ENCODE results near the gene RERG. TPM values are rescaled to one million over a fixed set of nuclear protein-coding genes. Genes with fewer than 3 reads are reported as not detected.

Gene RERG
- total RNA-seq, 2 donors from 2014 or later = 0.42 to 1.4 TPM

- Mint-ChIP-seq H3K4me3 (no peak overlapping the region), H3K36me3 (ENCODE audit: low read depth) (no peaks in the 10 kb centered on the region), H3K4me1 (peaks cover 16% of the 10 kb centered on the region), H3K27me3 (ENCODE audit: insufficient read depth) (peaks cover 26% of the 10 kb centered on the region), H3K27ac (no peak overlapping the region), H3K9me3 (peaks cover 1% of the 10 kb centered on the region)
- TF ChIP-seq, protein P1, sequence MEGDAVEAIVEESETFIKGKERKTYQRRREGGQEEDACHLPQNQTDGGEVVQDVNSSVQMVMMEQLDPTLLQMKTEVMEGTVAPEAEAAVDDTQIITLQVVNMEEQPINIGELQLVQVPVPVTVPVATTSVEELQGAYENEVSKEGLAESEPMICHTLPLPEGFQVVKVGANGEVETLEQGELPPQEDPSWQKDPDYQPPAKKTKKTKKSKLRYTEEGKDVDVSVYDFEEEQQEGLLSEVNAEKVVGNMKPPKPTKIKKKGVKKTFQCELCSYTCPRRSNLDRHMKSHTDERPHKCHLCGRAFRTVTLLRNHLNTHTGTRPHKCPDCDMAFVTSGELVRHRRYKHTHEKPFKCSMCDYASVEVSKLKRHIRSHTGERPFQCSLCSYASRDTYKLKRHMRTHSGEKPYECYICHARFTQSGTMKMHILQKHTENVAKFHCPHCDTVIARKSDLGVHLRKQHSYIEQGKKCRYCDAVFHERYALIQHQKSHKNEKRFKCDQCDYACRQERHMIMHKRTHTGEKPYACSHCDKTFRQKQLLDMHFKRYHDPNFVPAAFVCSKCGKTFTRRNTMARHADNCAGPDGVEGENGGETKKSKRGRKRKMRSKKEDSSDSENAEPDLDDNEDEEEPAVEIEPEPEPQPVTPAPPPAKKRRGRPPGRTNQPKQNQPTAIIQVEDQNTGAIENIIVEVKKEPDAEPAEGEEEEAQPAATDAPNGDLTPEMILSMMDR (conservative IDR thresholded peaks at IDR 0.05) = no peak
- Histone ChIP-seq H3K4me3 (ENCODE audit: low read length) (no peak overlapping the region), H3K9me3 (ENCODE audit: control insufficient read depth, low read length) (no peaks in the 10 kb centered on the region), H3K4me1 (ENCODE audit: control insufficient read depth, insufficient read depth, low read length) (no peaks in the 10 kb centered on the region), H3K9ac (ENCODE audit: extremely low read depth, low read length, poor library complexity, severe bottlenecking) (no peak overlapping the region), H3K36me3 (ENCODE audit: control insufficient read depth, insufficient read depth, low read length) (no peaks in the 10 kb centered on the region), H3K27ac (ENCODE audit: low read depth, low read length) (no peak overlapping the region), H3K27me3 (ENCODE audit: control insufficient read depth, insufficient read depth, low read length, poor library complexity, severe bottlenecking) (peaks cover 14% of the 10 kb centered on the region)
- no peak for DNase-seq
- WGBS, 2 experiments (ENCODE audit: insufficient coverage in 1 of 2, insufficient read length in 1 of 2) = 86 to 94% methylated on average over 2 to 3 of the region's 3 CpGs
Measured at GRCh38 chr12:15222219-15222618, 1.0 kb upstream of the RERG start.

DNA sequence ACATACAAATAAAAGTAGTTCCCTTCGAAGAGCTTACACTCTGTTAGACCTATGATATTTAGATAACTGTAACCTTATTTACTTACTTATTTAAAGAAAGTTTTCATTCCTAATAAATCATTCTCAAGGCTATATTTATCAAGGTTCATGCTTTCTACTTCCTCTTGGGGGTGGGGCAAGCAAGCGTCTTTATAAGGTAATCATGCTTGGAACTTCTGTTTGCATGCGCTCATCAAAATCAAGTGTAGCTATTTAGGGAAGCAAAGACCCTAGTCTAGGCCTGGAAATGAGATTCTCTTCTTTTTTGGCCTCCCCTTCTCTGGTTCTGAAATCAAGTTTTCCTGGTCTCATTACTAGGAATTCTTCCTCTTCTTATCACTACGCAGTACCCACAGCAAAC lies 766 bp downstream of the RERG start:
- peaks cover 14% of the 10 kb centered on the region for H3K27me3 ChIP-seq (ENCODE audit: control insufficient read depth, insufficient read depth, low read length, poor library complexity, severe bottlenecking)
- Mint-ChIP-seq H3K27me3 (ENCODE audit: insufficient read depth) (peaks cover 26% of the 10 kb centered on the region), H3K4me1 (peaks cover 22% of the 10 kb centered on the region), H3K9me3 (no peaks in the 10 kb centered on the region), H3K27ac (peak overlapping the region; percentile 46), H3K4me3 (peak overlapping the region; percentile 60), H3K36me3 (ENCODE audit: low read depth) (no peaks in the 10 kb centered on the region)
- no peak for DNase-seq
- TF ChIP-seq, protein P1 (conservative IDR thresholded peaks at IDR 0.05) = no peak
- 83% methylated on average over 2 to 4 of the region's 4 CpGs for WGBS, 2 experiments (ENCODE audit: insufficient coverage in 1 of 2, insufficient read length in 1 of 2)
- H3K4me3 ChIP-seq (ENCODE audit: low read length) = peak overlapping the region; percentile 77
- no peaks in the 10 kb centered on the region for H3K9me3 ChIP-seq (ENCODE audit: control insufficient read depth, low read length)
- peaks cover 6% of the 10 kb centered on the region for H3K4me1 ChIP-seq (ENCODE audit: control insufficient read depth, insufficient read depth, low read length)
- no peak overlapping the region for H3K9ac ChIP-seq (ENCODE audit: extremely low read depth, low read length, poor library complexity, severe bottlenecking)
- no peak overlapping the region for H3K27ac ChIP-seq (ENCODE audit: low read depth, low read length)
- no peaks in the 10 kb centered on the region for H3K36me3 ChIP-seq (ENCODE audit: control insufficient read depth, insufficient read depth, low read length)

DNA sequence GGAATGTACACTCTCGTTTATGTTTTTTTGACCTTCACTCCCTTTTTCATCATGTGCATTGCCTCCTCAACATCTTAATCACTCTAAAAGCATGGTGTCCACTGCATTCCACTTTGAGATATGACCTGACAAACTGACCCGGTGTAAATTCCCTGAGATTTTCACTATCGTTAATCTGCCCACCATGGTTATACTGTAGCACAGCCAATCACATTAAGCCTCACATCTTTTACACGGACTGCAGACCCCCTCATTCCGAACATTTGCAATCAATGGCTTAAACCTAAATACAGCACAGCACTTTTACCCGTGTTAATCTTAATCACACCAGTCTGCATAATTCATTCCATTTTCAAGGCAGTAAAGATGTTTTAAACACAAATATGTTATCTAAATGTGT lies 2.4 kb downstream of the RERG start:
- Histone ChIP-seq H3K9me3 (ENCODE audit: control insufficient read depth, low read length) (no peaks in the 10 kb centered on the region), H3K27ac (ENCODE audit: low read depth, low read length) (no peak overlapping the region), H3K9ac (ENCODE audit: extremely low read depth, low read length, poor library complexity, severe bottlenecking) (no peak overlapping the region), H3K4me1 (ENCODE audit: control insufficient read depth, insufficient read depth, low read length) (peaks cover 6% of the 10 kb centered on the region), H3K27me3 (ENCODE audit: control insufficient read depth, insufficient read depth, low read length, poor library complexity, severe bottlenecking) (peaks cover 14% of the 10 kb centered on the region), H3K36me3 (ENCODE audit: control insufficient read depth, insufficient read depth, low read length) (no peaks in the 10 kb centered on the region), H3K4me3 (ENCODE audit: low read length) (no peak overlapping the region)
- H3K9me3 Mint-ChIP-seq = no peaks in the 10 kb centered on the region
- WGBS, 2 experiments (ENCODE audit: insufficient coverage in 1 of 2, insufficient read length in 1 of 2) = 90% methylated on average over 5 to 6 of the region's 6 CpGs
- TF ChIP-seq, protein P1 (conservative IDR thresholded peaks at IDR 0.05) = no peak
- H3K4me3 Mint-ChIP-seq = no peak overlapping the region
- no peaks in the 10 kb centered on the region for H3K36me3 Mint-ChIP-seq (ENCODE audit: low read depth)
- H3K4me1 Mint-ChIP-seq = peaks cover 33% of the 10 kb centered on the region
- H3K27me3 Mint-ChIP-seq (ENCODE audit: insufficient read depth) = peaks cover 21% of the 10 kb centered on the region
- no peak for DNase-seq
- H3K27ac Mint-ChIP-seq = no peak overlapping the region
